Measurements from ENCODE around the gene PIAS3. TPM values are rescaled to one million over a fixed set of nuclear protein-coding genes. Genes with fewer than 3 reads are reported as not detected.
A peak's percentile ranks its signal among the peaks of the same experiment; 100 is the strongest.

The PIAS3 gene
- total RNA-seq, 1 donor from 2014 or later: 38.8 TPM

DNA sequence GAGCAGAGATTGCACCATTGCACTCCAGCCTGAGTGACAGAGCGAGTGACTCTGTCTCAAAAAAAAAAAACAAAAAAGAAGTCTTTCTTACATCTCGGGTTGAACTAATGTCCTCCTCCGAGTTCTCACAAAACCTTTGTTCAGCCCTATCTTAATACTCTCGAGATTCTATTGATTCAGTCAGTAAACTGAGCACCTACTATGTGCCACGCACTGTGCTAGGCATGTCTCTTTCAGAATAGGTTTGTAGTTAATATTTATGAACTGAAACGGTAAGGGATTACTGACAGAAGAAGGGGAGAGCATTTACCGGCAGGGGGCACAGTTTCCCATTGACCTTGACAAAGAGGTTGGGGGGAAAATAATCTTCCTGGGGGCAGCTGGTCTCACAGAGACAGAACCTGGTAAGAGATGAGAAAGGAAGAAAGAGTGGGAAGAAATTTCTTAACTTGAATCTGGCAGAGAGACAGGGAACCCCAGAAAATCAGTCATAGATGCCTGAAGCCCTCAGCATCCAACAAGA lies 3.4 kb downstream of the PIAS3 start:
- H3K36me3 Mint-ChIP-seq (ENCODE audit: low read depth, unreplicated experiment): peaks cover 42% of the 10 kb centered on the region
- TF ChIP-seq, protein P1, sequence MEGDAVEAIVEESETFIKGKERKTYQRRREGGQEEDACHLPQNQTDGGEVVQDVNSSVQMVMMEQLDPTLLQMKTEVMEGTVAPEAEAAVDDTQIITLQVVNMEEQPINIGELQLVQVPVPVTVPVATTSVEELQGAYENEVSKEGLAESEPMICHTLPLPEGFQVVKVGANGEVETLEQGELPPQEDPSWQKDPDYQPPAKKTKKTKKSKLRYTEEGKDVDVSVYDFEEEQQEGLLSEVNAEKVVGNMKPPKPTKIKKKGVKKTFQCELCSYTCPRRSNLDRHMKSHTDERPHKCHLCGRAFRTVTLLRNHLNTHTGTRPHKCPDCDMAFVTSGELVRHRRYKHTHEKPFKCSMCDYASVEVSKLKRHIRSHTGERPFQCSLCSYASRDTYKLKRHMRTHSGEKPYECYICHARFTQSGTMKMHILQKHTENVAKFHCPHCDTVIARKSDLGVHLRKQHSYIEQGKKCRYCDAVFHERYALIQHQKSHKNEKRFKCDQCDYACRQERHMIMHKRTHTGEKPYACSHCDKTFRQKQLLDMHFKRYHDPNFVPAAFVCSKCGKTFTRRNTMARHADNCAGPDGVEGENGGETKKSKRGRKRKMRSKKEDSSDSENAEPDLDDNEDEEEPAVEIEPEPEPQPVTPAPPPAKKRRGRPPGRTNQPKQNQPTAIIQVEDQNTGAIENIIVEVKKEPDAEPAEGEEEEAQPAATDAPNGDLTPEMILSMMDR (IDR thresholded peaks at IDR 0.05; ENCODE audit: unreplicated experiment): no peak
- H3K4me3 Mint-ChIP-seq (ENCODE audit: unreplicated experiment): peak overlapping the region; percentile 32

GRCh38 chr1:145849356-145850160 lies 9.3 kb downstream of the PIAS3 start:
- no peaks in the 10 kb centered on the region for H3K9me3 Mint-ChIP-seq (ENCODE audit: unreplicated experiment)
- TF ChIP-seq, protein P1 (IDR thresholded peaks at IDR 0.05; ENCODE audit: unreplicated experiment): peak; percentile 53
- no peaks in the 10 kb centered on the region for H3K4me1 Mint-ChIP-seq (ENCODE audit: unreplicated experiment)
- peaks cover 3% of the 10 kb centered on the region for H3K27me3 Mint-ChIP-seq (ENCODE audit: unreplicated experiment)
- DNase-seq (ENCODE audit: low spot score): peak; percentile 19
- H3K4me3 Mint-ChIP-seq (ENCODE audit: unreplicated experiment): peak overlapping the region; percentile 34
- peaks cover 42% of the 10 kb centered on the region for H3K36me3 Mint-ChIP-seq (ENCODE audit: low read depth, unreplicated experiment)
- H3K27ac Mint-ChIP-seq (ENCODE audit: unreplicated experiment): no peak overlapping the region

More for the DNA sequence above, 3.4 kb downstream of the PIAS3 start:
- no peak for DNase-seq (ENCODE audit: low spot score)
- Mint-ChIP-seq H3K4me1 (ENCODE audit: unreplicated experiment) (peaks cover 5% of the 10 kb centered on the region), H3K9me3 (ENCODE audit: unreplicated experiment) (no peaks in the 10 kb centered on the region), H3K27ac (ENCODE audit: unreplicated experiment) (no peak overlapping the region), H3K27me3 (ENCODE audit: unreplicated experiment) (peaks cover 8% of the 10 kb centered on the region)

GRCh38 chr1:145847827-145848226 lies 11.1 kb downstream of the PIAS3 start:
- peaks cover 32% of the 10 kb centered on the region for H3K36me3 Mint-ChIP-seq (ENCODE audit: low read depth, unreplicated experiment)
- no peaks in the 10 kb centered on the region for H3K4me1 Mint-ChIP-seq (ENCODE audit: unreplicated experiment)
- TF ChIP-seq, protein P1 (IDR thresholded peaks at IDR 0.05; ENCODE audit: unreplicated experiment): no peak
- no peak overlapping the region for H3K27ac Mint-ChIP-seq (ENCODE audit: unreplicated experiment)
- H3K4me3 Mint-ChIP-seq (ENCODE audit: unreplicated experiment): peak overlapping the region; percentile 37
- H3K27me3 Mint-ChIP-seq (ENCODE audit: unreplicated experiment): peaks cover 3% of the 10 kb centered on the region
- H3K9me3 Mint-ChIP-seq (ENCODE audit: unreplicated experiment): no peaks in the 10 kb centered on the region
- DNase-seq (ENCODE audit: low spot score): no peak

- Mint-ChIP-seq H3K4me1 (ENCODE audit: unreplicated experiment) (no peaks in the 10 kb centered on the region), H3K9me3 (ENCODE audit: unreplicated experiment) (no peaks in the 10 kb centered on the region), H3K36me3 (ENCODE audit: low read depth, unreplicated experiment) (peaks cover 32% of the 10 kb centered on the region), H3K27ac (ENCODE audit: unreplicated experiment) (no peak overlapping the region), H3K27me3 (ENCODE audit: unreplicated experiment) (peaks cover 3% of the 10 kb centered on the region), H3K4me3 (ENCODE audit: unreplicated experiment) (peak overlapping the region; percentile 87)
- DNase-seq (ENCODE audit: low spot score): peak; percentile 45
- TF ChIP-seq, protein P1 (IDR thresholded peaks at IDR 0.05; ENCODE audit: unreplicated experiment): no peak
Observed at GRCh38 chr1:145846201-145846612, 12.7 kb downstream of the PIAS3 start.
